Measurements from ENCODE around the gene B4GALNT1. TPM values are rescaled to one million over a fixed set of nuclear protein-coding genes. Genes with fewer than 3 reads are reported as not detected.

The B4GALNT1 gene
- total RNA-seq, 2 experiments from 2014 or later = 1.2 to 3.1 TPM

DNA sequence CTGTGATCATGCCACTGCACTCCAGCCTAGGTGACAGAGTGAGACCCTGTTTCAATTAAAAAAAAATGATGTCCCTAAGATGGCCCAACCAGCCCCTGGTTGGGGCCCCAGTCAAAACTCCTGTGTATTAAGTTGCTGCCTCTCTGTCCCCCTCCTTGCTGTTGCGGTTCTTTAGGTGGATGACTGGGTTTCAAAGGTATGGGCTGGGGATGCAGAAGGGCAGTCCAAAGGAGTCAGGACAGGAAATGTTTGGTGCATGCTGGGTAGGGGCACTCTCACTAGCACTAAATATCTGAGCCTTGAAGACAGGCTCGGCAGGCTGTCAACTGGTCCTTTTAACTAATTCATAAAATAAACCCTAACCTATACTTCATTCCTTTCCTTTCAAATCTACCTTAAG lies 54.0 kb downstream of the B4GALNT1 start:
- DNase-seq (ENCODE audit: low spot score) = no peak
- POLR2A ChIA-PET = no interaction called here
- no peak for TF ChIP-seq EZH2phosphoT487 (IDR thresholded peaks at IDR 0.05; ENCODE audit: borderline replicate concordance, low read depth, low read length)
- TF ChIP-seq, protein P1, sequence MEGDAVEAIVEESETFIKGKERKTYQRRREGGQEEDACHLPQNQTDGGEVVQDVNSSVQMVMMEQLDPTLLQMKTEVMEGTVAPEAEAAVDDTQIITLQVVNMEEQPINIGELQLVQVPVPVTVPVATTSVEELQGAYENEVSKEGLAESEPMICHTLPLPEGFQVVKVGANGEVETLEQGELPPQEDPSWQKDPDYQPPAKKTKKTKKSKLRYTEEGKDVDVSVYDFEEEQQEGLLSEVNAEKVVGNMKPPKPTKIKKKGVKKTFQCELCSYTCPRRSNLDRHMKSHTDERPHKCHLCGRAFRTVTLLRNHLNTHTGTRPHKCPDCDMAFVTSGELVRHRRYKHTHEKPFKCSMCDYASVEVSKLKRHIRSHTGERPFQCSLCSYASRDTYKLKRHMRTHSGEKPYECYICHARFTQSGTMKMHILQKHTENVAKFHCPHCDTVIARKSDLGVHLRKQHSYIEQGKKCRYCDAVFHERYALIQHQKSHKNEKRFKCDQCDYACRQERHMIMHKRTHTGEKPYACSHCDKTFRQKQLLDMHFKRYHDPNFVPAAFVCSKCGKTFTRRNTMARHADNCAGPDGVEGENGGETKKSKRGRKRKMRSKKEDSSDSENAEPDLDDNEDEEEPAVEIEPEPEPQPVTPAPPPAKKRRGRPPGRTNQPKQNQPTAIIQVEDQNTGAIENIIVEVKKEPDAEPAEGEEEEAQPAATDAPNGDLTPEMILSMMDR (conservative IDR thresholded peaks at IDR 0.05; ENCODE audit: low read length) = no peak
- H3K36me3 ChIP-seq (ENCODE audit: insufficient read depth, low read length) = no peaks in the 10 kb centered on the region
- H3K27ac ChIP-seq (ENCODE audit: low read depth, low read length, poor library complexity, severe bottlenecking) = no peak overlapping the region
- H3K4me1 ChIP-seq (ENCODE audit: insufficient read depth, low read length, poor library complexity, severe bottlenecking) = no peaks in the 10 kb centered on the region
- H3K9me2 ChIP-seq (ENCODE audit: insufficient read depth, low read length) = no peaks in the 10 kb centered on the region
- intact Hi-C loops (cut with micrococcal nuclease; ENCODE audit: unreplicated experiment) = no loop called here
- H3K4me3 ChIP-seq (ENCODE audit: low read depth, low read length, poor library complexity, severe bottlenecking) = no peak overlapping the region
- H2AFZ ChIP-seq (ENCODE audit: low read length) = no peak overlapping the region
- H3K9me3 ChIP-seq (ENCODE audit: low read length) = no peaks in the 10 kb centered on the region
- no TSS peak for BruUV-seq (replicated peaks)
- CTCF ChIA-PET (ENCODE audit: unreplicated experiment) = no interaction called here
- H3K79me2 ChIP-seq (ENCODE audit: insufficient read depth, low read depth, low read length) = no peaks in the 10 kb centered on the region
- no peak overlapping the region for H3K4me2 ChIP-seq (ENCODE audit: low read length)
- no peaks in the 10 kb centered on the region for H4K20me1 ChIP-seq (ENCODE audit: insufficient read depth, low read length)

DNA sequence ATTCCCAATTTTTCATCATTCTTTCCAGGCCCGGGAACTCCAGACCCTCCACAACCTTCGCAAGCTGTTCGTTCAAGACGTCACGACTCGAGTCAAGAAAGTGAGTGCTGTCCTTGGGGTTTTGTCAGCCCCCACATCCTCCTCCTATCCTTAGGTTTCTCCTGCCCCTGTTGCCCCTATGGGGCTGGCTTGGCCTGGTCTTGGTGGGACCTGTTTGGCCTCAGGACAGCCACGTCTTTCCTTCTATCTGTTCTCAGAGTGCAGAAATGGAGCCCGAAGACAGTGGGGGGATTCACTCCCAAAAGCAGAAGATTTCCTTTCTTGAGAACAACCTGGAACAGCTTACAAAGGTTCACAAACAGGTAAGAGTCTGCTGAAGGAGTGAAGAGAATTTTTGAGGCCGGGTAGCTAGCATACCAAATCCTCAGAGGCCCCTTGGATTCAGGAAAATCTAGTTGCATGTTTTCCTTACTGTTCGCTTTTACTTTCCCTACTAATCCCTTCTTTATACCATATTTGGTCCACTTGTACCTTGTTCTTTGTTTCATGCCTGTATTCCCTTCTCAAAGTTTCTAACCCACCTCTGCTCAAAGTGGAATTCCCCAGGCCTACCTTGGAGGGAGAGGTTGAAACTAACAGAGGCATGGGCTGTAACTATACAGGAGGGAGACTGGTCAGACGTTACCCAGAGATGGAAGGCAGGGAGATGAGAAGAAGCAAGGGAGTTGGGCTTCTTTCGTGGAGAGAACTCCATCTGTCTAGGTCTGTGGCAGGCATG lies 54.8 kb downstream of the B4GALNT1 start:
- POLR2A ChIA-PET = no interaction called here
- Histone ChIP-seq H3K4me2 (ENCODE audit: low read length) (no peak overlapping the region), H3K9me2 (ENCODE audit: insufficient read depth, low read length) (no peaks in the 10 kb centered on the region), H3K36me3 (ENCODE audit: insufficient read depth, low read length) (no peaks in the 10 kb centered on the region), H2AFZ (ENCODE audit: low read length) (no peak overlapping the region), H3K9me3 (ENCODE audit: low read length) (no peaks in the 10 kb centered on the region), H3K4me3 (ENCODE audit: low read depth, low read length, poor library complexity, severe bottlenecking) (no peak overlapping the region), H4K20me1 (ENCODE audit: insufficient read depth, low read length) (no peaks in the 10 kb centered on the region), H3K79me2 (ENCODE audit: insufficient read depth, low read depth, low read length) (no peaks in the 10 kb centered on the region), H3K27ac (ENCODE audit: low read depth, low read length, poor library complexity, severe bottlenecking) (no peak overlapping the region), H3K4me1 (ENCODE audit: insufficient read depth, low read length, poor library complexity, severe bottlenecking) (no peaks in the 10 kb centered on the region)
- TF ChIP-seq EZH2phosphoT487 (IDR thresholded peaks at IDR 0.05; ENCODE audit: borderline replicate concordance, low read depth, low read length) = no peak
- TF ChIP-seq, protein P1 (conservative IDR thresholded peaks at IDR 0.05; ENCODE audit: low read length) = no peak
- intact Hi-C loops (cut with micrococcal nuclease; ENCODE audit: unreplicated experiment) = no loop called here
- BruUV-seq (replicated peaks) = no TSS peak
- no peak for DNase-seq (ENCODE audit: low spot score)
- CTCF ChIA-PET (ENCODE audit: unreplicated experiment) = no interaction called here

DNA sequence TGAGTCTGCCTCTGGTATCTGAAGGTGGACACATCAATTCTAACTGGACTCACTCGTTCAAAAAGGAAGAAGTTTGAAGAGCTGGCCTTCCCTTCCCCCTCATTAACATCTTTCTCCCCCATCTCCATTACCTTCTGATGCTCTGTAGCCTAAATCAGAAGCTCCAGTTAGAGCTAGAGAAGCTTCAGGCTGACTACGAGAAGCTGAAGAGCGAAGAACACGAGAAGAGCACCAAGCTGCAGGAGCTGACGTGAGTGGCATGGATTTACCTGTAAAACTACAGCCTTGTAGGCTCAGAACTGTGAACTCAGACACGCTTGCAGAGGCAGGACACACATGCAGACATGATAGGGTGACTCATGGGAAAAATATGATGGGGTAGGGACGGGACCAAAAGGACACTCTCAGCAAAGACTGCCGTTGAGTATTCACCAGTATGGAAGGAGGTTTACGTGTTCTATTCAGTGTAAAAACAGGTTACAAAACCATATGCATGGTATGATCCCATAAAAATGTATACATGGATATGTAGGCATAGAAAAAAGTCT lies 56.3 kb downstream of the B4GALNT1 start:
- H2AFZ ChIP-seq (ENCODE audit: low read length) = no peak overlapping the region
- no peaks in the 10 kb centered on the region for H3K9me3 ChIP-seq (ENCODE audit: low read length)
- ChIA-PET POLR2A (interaction anchor here (0.7 to 0.8 kb wide), 2 partner anchors 36 to 253 kb away, joined by 3 read pairs; no protein-coding TSS in a partner anchor), CTCF (ENCODE audit: unreplicated experiment) (no interaction called here)
- TF ChIP-seq, protein P1 (conservative IDR thresholded peaks at IDR 0.05; ENCODE audit: low read length) = no peak
- no peak for TF ChIP-seq EZH2phosphoT487 (IDR thresholded peaks at IDR 0.05; ENCODE audit: borderline replicate concordance, low read depth, low read length)
- no peaks in the 10 kb centered on the region for H3K9me2 ChIP-seq (ENCODE audit: insufficient read depth, low read length)
- H3K4me2 ChIP-seq (ENCODE audit: low read length) = no peak overlapping the region
- no peak for DNase-seq (ENCODE audit: low spot score)
- no peaks in the 10 kb centered on the region for H3K79me2 ChIP-seq (ENCODE audit: insufficient read depth, low read depth, low read length)
- BruUV-seq (replicated peaks) = no TSS peak
- H3K4me1 ChIP-seq (ENCODE audit: insufficient read depth, low read length, poor library complexity, severe bottlenecking) = no peaks in the 10 kb centered on the region
- H3K27ac ChIP-seq (ENCODE audit: low read depth, low read length, poor library complexity, severe bottlenecking) = no peak overlapping the region
- intact Hi-C loops (cut with micrococcal nuclease; ENCODE audit: unreplicated experiment) = no loop called here
- H4K20me1 ChIP-seq (ENCODE audit: insufficient read depth, low read length) = no peaks in the 10 kb centered on the region
- no peaks in the 10 kb centered on the region for H3K36me3 ChIP-seq (ENCODE audit: insufficient read depth, low read length)
- H3K4me3 ChIP-seq (ENCODE audit: low read depth, low read length, poor library complexity, severe bottlenecking) = no peak overlapping the region
